Ovary (tissue), 9 donors: ENCODE measurements around the gene ZNF212. TPM values are rescaled to one million over a fixed set of nuclear protein-coding genes. Genes with fewer than 3 reads are reported as not detected.

Source experiments
- DNase-seq, 5 donors: peaks; one replicate each; pipeline ENCODE4 v3.0.0-alpha.2; 2019 to 2020
- H3K27ac ChIP-seq, 2 donors: fragments of 200-600 bp; one replicate each; pipeline versions ENCODE4 v1.5.1 to v1.8.0; 2019 to 2022
- H3K27me3 ChIP-seq: fragments of 200-600 bp; one replicate; pipeline ENCODE4 v1.8.0; 2022
- H3K36me3 ChIP-seq: fragments of 200-600 bp; sonication (generic); one replicate; pipeline ENCODE4 v1.5.1; 2019
- H3K4me1 ChIP-seq: one replicate; pipeline ENCODE4 v1.8.1; 2013; ENCODE audit warnings: mild to moderate bottlenecking, moderate library complexity; ENCODE audit not compliant: insufficient read depth
- H3K4me3 ChIP-seq: fragments of 200-600 bp; sonication (generic); one replicate; pipeline ENCODE4 v1.5.1; 2017
- H3K9me3 ChIP-seq, 2 donors: fragments of 200-600 bp in 1 of 2; sonication (generic) in 1 of 2; one replicate each; pipeline versions ENCODE4 v1.5.1 to v1.8.1; 2013 to 2019; ENCODE audit warnings: mild to moderate bottlenecking in 1 of 2, moderate library complexity in 1 of 2
- CTCF ChIP-seq, 3 donors: fragments of 450-650 bp in 2 of 3; fragments of 200-600 bp in 1 of 3; IDR thresholded peaks; one replicate each; pipeline versions ENCODE4 v1.5.1 to v1.8.0; 2016 to 2022; ENCODE audit warnings: antibody characterized with exemption in 3 of 3, mild to moderate bottlenecking in 1 of 3
- EP300 ChIP-seq: sonication (generic); formaldehyde crosslinking; IDR thresholded peaks from one replicate; pipeline ENCODE4 v1.6.1; 2017; ENCODE audit warnings: antibody characterized with exemption
- POLR2A ChIP-seq: fragments of 450-650 bp; IDR thresholded peaks from one replicate; pipeline ENCODE4 v1.6.1; 2017; ENCODE audit warnings: antibody characterized with exemption, mild to moderate bottlenecking, moderate library complexity
- WGBS, 3 donors: extraction: QIAGEN DNeasy Blood & Tissue Kit in 1 of 3; methylation state at CpG; one replicate each; pipeline versions ENCODE4 v1.1.5 to v1.1.7; 2013 to 2017; 5-methylcytosine and 5-hydroxymethylcytosine counted together
- intact Hi-C, 4 donors: fragments of 100-400 bp; cut with DNase I; formaldehyde crosslinking; loops; one replicate each; pipeline versions ENCODE4 v1.11.0 to v1.15.1; 2022 to 2023
- polyA plus RNA-seq, 2 donors: library from polyadenylated mRNA; stranded (reverse); fragments of 200-250 nt in 1 of 2; fragments of 350-450 nt in 1 of 2; fragmentation: Illumina TruSeq in 1 of 2; extraction: RNeasy Lipid Tissue Mini Kit (QIAGEN cat#74804) in 1 of 2; gene quantifications; one replicate each; pipeline ENCODE4 v1.2.3, GENCODE V29; 2013 to 2014
- total RNA-seq, 7 donors: library from RNA; depleted of rRNA in 2 of 7; stranded (reverse); fragments of >200 nt in 2 of 7; fragmentation: NEBNext Ultra II Directional in 3 of 7; extraction: Animal tissue kit (Norgen Biotek cat#: 25700) in 3 of 7; gene quantifications; one replicate each; pipeline versions ENCODE4 v1.1.0 to v1.2.4, GENCODE V29; 2016 to 2023
- donor health status: DM: no; HTN: no; CAD: no; lungs with moderate emphysema.
- donor health status: DM: no; HTN: no; CAD: no.
- donor health status: Bipolar disorder and iron deficiency.
- donor health status: DM: yes; HTN: yes; CAD: no.
- donor health status: DM: no; HTN: no; CAD: no.
- donor health status: DM: yes; HTN: yes; CAD: no.

Gene ZNF212
- total and polyA plus RNA-seq, 9 donors: 5.4 to 16.0 (median 11.3) TPM

- intact Hi-C loops: no loop called here
- Histone ChIP-seq H3K27ac (no peak overlapping the region), H3K4me3 (no peak overlapping the region), H3K36me3 (no peaks in the 10 kb centered on the region), H3K27me3 (no peaks in the 10 kb centered on the region), H3K4me1 (peaks cover 6% of the 10 kb centered on the region), H3K9me3 (no peaks in the 10 kb centered on the region)
- no peak for DNase-seq
- 91 to 96% (median 93%) methylated on average over 6 of the region's 6 CpGs for WGBS, 3 donors
- TF ChIP-seq POLR2A (no peak), EP300 (no peak), CTCF (IDR thresholded peaks at IDR 0.05) (no peak)
Measured at GRCh38 chr7:149286811-149287400, 47.5 kb downstream of the ZNF212 start.

GRCh38 chr7:149287622-149288021 lies 48.2 kb downstream of the ZNF212 start:
- intact Hi-C loops: no loop called here
- no peak for DNase-seq
- 92 to 95% (median 94%) methylated on average over 10 of the region's 10 CpGs for WGBS, 3 donors
- Histone ChIP-seq H3K36me3 (no peaks in the 10 kb centered on the region), H3K4me1 (peaks cover 12% of the 10 kb centered on the region), H3K27me3 (no peaks in the 10 kb centered on the region), H3K9me3 (no peaks in the 10 kb centered on the region), H3K4me3 (no peak overlapping the region), H3K27ac (no peak overlapping the region)
- TF ChIP-seq POLR2A (no peak), EP300 (no peak), CTCF (IDR thresholded peaks at IDR 0.05) (no peak)

GRCh38 chr7:149289262-149289661 lies 49.8 kb downstream of the ZNF212 start:
- WGBS, 3 donors: 94 to 96% (median 95%) methylated on average over 8 of the region's 8 CpGs
- intact Hi-C loops: no loop called here

GRCh38 chr7:149289856-149290255 lies 50.4 kb downstream of the ZNF212 start:
- Histone ChIP-seq H3K9me3 (no peaks in the 10 kb centered on the region), H3K4me1 (peaks cover 12% of the 10 kb centered on the region), H3K36me3 (no peaks in the 10 kb centered on the region), H3K4me3 (no peak overlapping the region), H3K27ac (no peak overlapping the region), H3K27me3 (no peaks in the 10 kb centered on the region)
- TF ChIP-seq POLR2A (no peak), CTCF (IDR thresholded peaks at IDR 0.05) (no peak)
- 88 to 100% (median 91%) methylated on average over 4 of the region's 4 CpGs for WGBS, 3 donors
- DNase-seq: no peak
- intact Hi-C loops: no loop called here

More at GRCh38 chr7:149289262-149289661, 49.8 kb downstream of the ZNF212 start:
- Histone ChIP-seq H3K9me3 (no peaks in the 10 kb centered on the region), H3K27ac (no peak overlapping the region), H3K36me3 (no peaks in the 10 kb centered on the region), H3K27me3 (no peaks in the 10 kb centered on the region), H3K4me3 (no peak overlapping the region), H3K4me1 (peaks cover 12% of the 10 kb centered on the region)
- DNase-seq: no peak
- TF ChIP-seq POLR2A (no peak), EP300 (no peak), CTCF (IDR thresholded peaks at IDR 0.05) (no peak)
